ENCODE data around the gene ARID1B.

- TF ChIP-seq, protein P1, sequence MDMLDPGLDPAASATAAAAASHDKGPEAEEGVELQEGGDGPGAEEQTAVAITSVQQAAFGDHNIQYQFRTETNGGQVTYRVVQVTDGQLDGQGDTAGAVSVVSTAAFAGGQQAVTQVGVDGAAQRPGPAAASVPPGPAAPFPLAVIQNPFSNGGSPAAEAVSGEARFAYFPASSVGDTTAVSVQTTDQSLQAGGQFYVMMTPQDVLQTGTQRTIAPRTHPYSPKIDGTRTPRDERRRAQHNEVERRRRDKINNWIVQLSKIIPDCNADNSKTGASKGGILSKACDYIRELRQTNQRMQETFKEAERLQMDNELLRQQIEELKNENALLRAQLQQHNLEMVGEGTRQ (IDR thresholded peaks at IDR 0.05; ENCODE audit: low read depth, low read length), result no peak
- TF ChIP-seq, protein P1 (CRISPR knock-in tag; IDR thresholded peaks at IDR 0.05; ENCODE audit: borderline replicate concordance), result no peak
- no peak for TF ChIP-seq NFE2 (CRISPR knock-in tag; IDR thresholded peaks at IDR 0.05)
- no peak for TF ChIP-seq ZNF782 (CRISPR knock-in tag; IDR thresholded peaks at IDR 0.05; ENCODE audit: borderline replicate concordance)
- TF ChIP-seq MEF2D (CRISPR knock-in tag; IDR thresholded peaks at IDR 0.05), result no peak
Observed at GRCh38 chr6:156942266-156942665, 165.1 kb downstream of the ARID1B start.
